ENCODE data around the gene RNLS.
A peak's percentile ranks its signal among the peaks of the same experiment; 100 is the strongest.

Gene RNLS

GRCh38 chr10:88274286-88274685 is 308.8 kb downstream of the RNLS start:
- no peak overlapping the region for H3K4me3 ChIP-seq (ENCODE audit: low read depth, low read length)
- no peak for DNase-seq (ENCODE audit: low read depth)
- TF ChIP-seq POLR2A (IDR thresholded peaks at IDR 0.05; ENCODE audit: extremely low read depth, insufficient read length) (no peak), MYC (IDR thresholded peaks at IDR 0.05; ENCODE audit: low read depth, low read length) (no peak), CTCF (IDR thresholded peaks at IDR 0.05; ENCODE audit: low read depth, low read length) (no peak), MAX (IDR thresholded peaks at IDR 0.05; ENCODE audit: low read depth, low read length) (no peak)

- H3K4me3 ChIP-seq (ENCODE audit: low read depth, low read length), result no peak overlapping the region
- DNase-seq (ENCODE audit: low read depth), result no peak
- TF ChIP-seq MYC (IDR thresholded peaks at IDR 0.05; ENCODE audit: low read depth, low read length), result no peak
These were observed 309.6 kb downstream of the RNLS start for GRCh38 chr10:88273567-88273966.

GRCh38 chr10:88271761-88272543 is 311.2 kb downstream of the RNLS start:
- 0 out of 2 replicates have a peak, but pooled peaks have one; percentile 40 for TF ChIP-seq MAX (IDR thresholded peaks at IDR 0.05; ENCODE audit: low read depth, low read length)
- no peak for TF ChIP-seq CTCF (IDR thresholded peaks at IDR 0.05; ENCODE audit: low read depth, low read length)
- TF ChIP-seq MYC (IDR thresholded peaks at IDR 0.05; ENCODE audit: low read depth, low read length), result no peak
- TF ChIP-seq POLR2A (IDR thresholded peaks at IDR 0.05; ENCODE audit: extremely low read depth, insufficient read length), result no peak
- peak; percentile 67 for DNase-seq (ENCODE audit: low read depth)
- H3K4me3 ChIP-seq (ENCODE audit: low read depth, low read length), result no peak overlapping the region

- H3K4me3 ChIP-seq (ENCODE audit: low read depth, low read length), result no peak overlapping the region
- DNase-seq (ENCODE audit: low read depth), result peak; percentile 32
- no peak for TF ChIP-seq CTCF (IDR thresholded peaks at IDR 0.05; ENCODE audit: low read depth, low read length)
- no peak for TF ChIP-seq MAX (IDR thresholded peaks at IDR 0.05; ENCODE audit: low read depth, low read length)
- TF ChIP-seq POLR2A (IDR thresholded peaks at IDR 0.05; ENCODE audit: extremely low read depth, insufficient read length), result no peak
- no peak for TF ChIP-seq MYC (IDR thresholded peaks at IDR 0.05; ENCODE audit: low read depth, low read length)
These were observed 312.0 kb downstream of the RNLS start for GRCh38 chr10:88270871-88271713.

- TF ChIP-seq POLR2A (IDR thresholded peaks at IDR 0.05; ENCODE audit: extremely low read depth, insufficient read length) (no peak), MAX (IDR thresholded peaks at IDR 0.05; ENCODE audit: low read depth, low read length) (no peak), MYC (IDR thresholded peaks at IDR 0.05; ENCODE audit: low read depth, low read length) (no peak), CTCF (IDR thresholded peaks at IDR 0.05; ENCODE audit: low read depth, low read length) (no peak)
- no peak for DNase-seq (ENCODE audit: low read depth)
- H3K4me3 ChIP-seq (ENCODE audit: low read depth, low read length), result no peak overlapping the region
These were observed 312.9 kb downstream of the RNLS start for GRCh38 chr10:88270061-88270808.
